22Rv1 (cell line): ENCODE measurements around the gene ISCA1.

ENCODE experiments used
- CTCF ChIP-seq: fragments of 450-650 bp; IDR thresholded peaks from 2 replicates; pipeline ENCODE4 v1.5.1; 2017; ENCODE audit warnings: mild to moderate bottlenecking
- ZFX ChIP-seq: fragments of 450-650 bp; IDR thresholded peaks from 2 replicates; pipeline ENCODE4 v1.6.1; 2017; ENCODE audit warnings: antibody characterized with exemption, borderline replicate concordance

GRCh38 chr9:86248746-86249145 is 33.6 kb downstream of the ISCA1 start:
- TF ChIP-seq CTCF: no peak
- no peak for TF ChIP-seq ZFX
